ENCODE measurements around the gene GLIS1. TPM values are rescaled to one million over a fixed set of nuclear protein-coding genes. Genes with fewer than 3 reads are reported as not detected.

The GLIS1 gene
- total and polyA plus RNA-seq, 11 donors, result 0.06 to 0.35 (median 0.13) TPM; not detected in 6

- ATAC-seq (no peak), DNase-seq (peak in 2 of 5 donors; percentile 1 to 11)
- Histone ChIP-seq H3K27ac (no peak overlapping the region), H3K36me3 (no peaks in the 10 kb centered on the region), H3K9me3 (no peaks in the 10 kb centered on the region), H3K4me1 (peaks cover 0 to 36% (median 2%) of the 10 kb centered on the region in 12 donors), H3K27me3 (no peaks in the 10 kb centered on the region), H3K4me3 (no peak overlapping the region)
- intact Hi-C loops (cut with DNase I), result no loop called here
- TF ChIP-seq POLR2A (IDR thresholded peaks at IDR 0.05) (no peak), CTCF (IDR thresholded peaks at IDR 0.05) (no peak)
- WGBS, 4 donors, result 82 to 87% (median 84%) methylated on average over 6 of the region's 6 CpGs
These were observed 150.7 kb downstream of the GLIS1 start for GRCh38 chr1:53588053-53588779.

- intact Hi-C loops (cut with DNase I), result no loop called here
- TF ChIP-seq CTCF (IDR thresholded peaks at IDR 0.05) (no peak), POLR2A (IDR thresholded peaks at IDR 0.05) (no peak)
- 73 to 89% (median 75%) methylated on average over 4 of the region's 4 CpGs for WGBS, 4 donors
- no peak overlapping the region for H3K27ac ChIP-seq
- no peak overlapping the region for H3K4me3 ChIP-seq
- ATAC-seq (no peak), DNase-seq (peak in 1 of 5 donors; percentile 28)
- no peaks in the 10 kb centered on the region for H3K36me3 ChIP-seq
- no peaks in the 10 kb centered on the region for H3K9me3 ChIP-seq
- H3K27me3 ChIP-seq, result no peaks in the 10 kb centered on the region
- H3K4me1 ChIP-seq, result peaks cover 0 to 32% (median 0%) of the 10 kb centered on the region in 12 donors
These were observed 151.5 kb downstream of the GLIS1 start for GRCh38 chr1:53587252-53587988.

GRCh38 chr1:53586765-53587164 lies 152.2 kb downstream of the GLIS1 start:
- H3K36me3 ChIP-seq, result no peaks in the 10 kb centered on the region
- peaks cover 0 to 26% (median 0%) of the 10 kb centered on the region in 12 donors for H3K4me1 ChIP-seq
- ATAC-seq, result no peak
- no peak overlapping the region for H3K27ac ChIP-seq
- TF ChIP-seq POLR2A (IDR thresholded peaks at IDR 0.05) (no peak), CTCF (IDR thresholded peaks at IDR 0.05) (no peak)
- no peaks in the 10 kb centered on the region for H3K27me3 ChIP-seq
- no peaks in the 10 kb centered on the region for H3K9me3 ChIP-seq
- no peak overlapping the region for H3K4me3 ChIP-seq
- peak in 2 of 5 donors; percentile 2 to 37 for DNase-seq
- 77 to 96% (median 83%) methylated on average over 2 of the region's 2 CpGs for WGBS, 4 donors
- intact Hi-C loops (cut with DNase I), result no loop called here

- intact Hi-C loops (cut with DNase I), result no loop called here
- 76 to 100% (median 80%) methylated on average over 1 of the region's 1 CpG for WGBS, 4 donors
- Histone ChIP-seq H3K9me3 (no peaks in the 10 kb centered on the region), H3K36me3 (no peaks in the 10 kb centered on the region), H3K4me1 (peaks cover 0 to 22% (median 0%) of the 10 kb centered on the region in 12 donors), H3K27me3 (peaks cover 0 to 6% (median 0%) of the 10 kb centered on the region in 9 donors), H3K27ac (no peak overlapping the region), H3K4me3 (no peak overlapping the region)
- ATAC-seq (no peak), DNase-seq (peak in 2 of 5 donors; percentile 9 to 10)
- TF ChIP-seq CTCF (IDR thresholded peaks at IDR 0.05) (no peak), POLR2A (IDR thresholded peaks at IDR 0.05) (no peak)
These were observed 153.4 kb downstream of the GLIS1 start for GRCh38 chr1:53585565-53585964.

Data from heart left ventricle (tissue), 16 donors.